Measurements from ENCODE around the gene NEUROD4.
"Not testable (repeated sequence)": the region's sequence is repeated elsewhere in the genome, so short reads cannot be mapped to it uniquely, and the experiment has no call there.

Gene NEUROD4

GRCh38 chr12:54977857-54978256, 41.9 kb upstream of the NEUROD4 start:
- no peak overlapping the region for H3K4me3 ChIP-seq (ENCODE audit: low read length)
- no peak for DNase-seq (ENCODE audit: low read depth)
- no peak for TF ChIP-seq CTCF (IDR thresholded peaks at IDR 0.05; ENCODE audit: insufficient read depth, low read depth, low read length, missing control alignments)

DNA sequence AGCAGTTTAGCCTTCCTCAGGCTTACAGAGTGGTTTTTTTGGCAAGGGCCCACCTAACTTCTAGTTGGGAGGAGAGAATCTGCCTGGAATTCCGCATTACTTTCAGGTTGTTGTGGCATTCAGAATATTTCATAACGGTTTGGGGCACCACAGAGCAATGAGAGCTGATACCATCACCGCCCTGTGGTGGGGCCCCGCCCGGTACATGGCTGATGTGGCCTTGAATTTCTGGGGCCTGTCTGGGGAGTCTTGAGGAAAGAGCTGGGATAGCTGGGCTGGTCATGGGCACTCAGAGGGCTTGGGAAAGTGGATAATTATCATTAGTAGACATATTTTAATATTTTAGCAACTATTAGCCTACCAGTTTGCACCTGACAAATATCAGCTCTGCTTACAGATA, 39.4 kb upstream of the NEUROD4 start:
- H3K4me3 ChIP-seq (ENCODE audit: low read length) = no peak overlapping the region
- no peak for TF ChIP-seq CTCF (IDR thresholded peaks at IDR 0.05; ENCODE audit: insufficient read depth, low read depth, low read length, missing control alignments)
- DNase-seq (ENCODE audit: low read depth) = no peak

DNA sequence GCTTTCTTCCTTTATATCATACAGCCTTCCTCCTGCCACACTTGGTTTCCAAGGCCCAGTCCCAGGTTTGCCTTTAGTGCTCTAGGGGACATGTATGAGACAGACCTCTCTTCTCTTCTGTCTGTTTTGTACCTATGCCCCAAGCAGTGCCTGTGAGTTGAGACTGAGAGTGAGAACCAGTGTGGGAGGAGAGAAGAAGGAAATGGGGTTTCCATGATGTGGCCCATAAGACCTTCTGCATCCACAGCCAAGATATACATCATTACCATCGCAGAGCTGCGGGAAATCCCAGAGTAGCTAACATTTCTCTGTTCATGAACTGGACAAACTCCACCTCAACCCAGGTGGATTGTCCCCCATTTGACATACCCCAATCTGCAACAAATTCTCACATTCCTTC, 38.0 kb upstream of the NEUROD4 start:
- no peak overlapping the region for H3K4me3 ChIP-seq (ENCODE audit: low read length)
- no peak for DNase-seq (ENCODE audit: low read depth)
- TF ChIP-seq CTCF (IDR thresholded peaks at IDR 0.05; ENCODE audit: insufficient read depth, low read depth, low read length, missing control alignments) = no peak

GRCh38 chr12:54983536-54984101, 36.2 kb upstream of the NEUROD4 start:
- no peak overlapping the region for H3K4me3 ChIP-seq (ENCODE audit: low read length)
- no peak for DNase-seq (ENCODE audit: low read depth)
- TF ChIP-seq CTCF (IDR thresholded peaks at IDR 0.05; ENCODE audit: insufficient read depth, low read depth, low read length, missing control alignments) = no peak

GRCh38 chr12:54984658-54985376, 35.0 kb upstream of the NEUROD4 start, which contains the start of gene TESPA1:
TESPA1 (minus strand) TSS chr12:54984762; CDS start chr12:54974562, 10,200 bp downstream.
- TF ChIP-seq CTCF (IDR thresholded peaks at IDR 0.05; ENCODE audit: insufficient read depth, low read depth, low read length, missing control alignments) = no peak
- H3K4me3 ChIP-seq (ENCODE audit: low read length) = no peak within 1 kb of the TSS

GRCh38 chr12:54986773-54987172, 33.0 kb upstream of the NEUROD4 start:
- not testable (repeated sequence) for DNase-seq (ENCODE audit: low read depth); H3K4me3 ChIP-seq (ENCODE audit: low read length)

More at GRCh38 chr12:54984658-54985376, 35.0 kb upstream of the NEUROD4 start, which contains the start of gene TESPA1:
- DNase-seq (ENCODE audit: low read depth) = no peak

DNA sequence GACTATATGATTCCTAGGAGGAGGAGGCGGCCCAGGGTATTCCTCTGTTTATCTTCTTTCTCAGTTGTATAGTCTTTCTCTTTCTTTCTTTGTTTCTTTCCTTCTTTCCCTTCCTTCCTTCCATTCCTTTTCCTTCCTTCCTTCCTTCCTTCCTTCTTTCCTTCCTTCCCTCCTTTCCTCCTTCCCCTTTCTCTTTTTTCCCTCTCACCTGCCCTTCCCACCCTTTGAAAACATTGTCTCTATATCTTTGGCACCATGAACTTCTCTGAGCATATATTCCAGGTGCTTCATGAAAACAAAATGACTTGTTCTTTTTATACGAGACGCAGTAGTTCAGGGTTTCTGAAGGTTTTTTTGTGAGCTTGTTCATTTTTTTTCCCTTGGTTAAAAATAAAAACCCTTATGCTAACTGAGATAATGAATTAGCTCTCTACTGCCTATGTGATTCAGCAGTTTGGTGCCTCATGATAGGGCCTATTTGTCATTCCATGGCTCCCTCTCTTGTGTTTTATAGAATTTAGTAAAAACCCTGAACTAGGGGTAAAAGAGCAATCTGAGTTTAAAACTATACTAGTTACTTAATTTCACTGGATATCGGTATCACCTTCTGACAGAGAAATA, 32.1 kb upstream of the NEUROD4 start:
- no peak for TF ChIP-seq CTCF (IDR thresholded peaks at IDR 0.05; ENCODE audit: insufficient read depth, low read depth, low read length, missing control alignments)
- no peak for DNase-seq (ENCODE audit: low read depth)
- no peak overlapping the region for H3K4me3 ChIP-seq (ENCODE audit: low read length)

Data from epithelial cell of esophagus (primary cell).